DOHH2 (cell line): Measurements from ENCODE around the gene MEAF6.

Experiments
- EZH2phosphoT487 ChIP-seq: fragments of 200-600 bp; sonication (generic); IDR thresholded peaks from 2 replicates; pipeline ENCODE4 v1.6.1; 2017; ENCODE audit warnings: borderline replicate concordance, mild to moderate bottlenecking, antibody characterized with exemption, low read length, moderate library complexity, mixed read lengths
- TF ChIP-seq, protein P1 (sequence below): fragments of 200-600 bp; sonication (generic); IDR thresholded peaks from one replicate; pipeline ENCODE4 v1.5.1; 2014; ENCODE audit warnings: antibody characterized with exemption, mild to moderate bottlenecking, low read depth, low read length; ENCODE audit not compliant: poor library complexity, severe bottlenecking

DNA sequence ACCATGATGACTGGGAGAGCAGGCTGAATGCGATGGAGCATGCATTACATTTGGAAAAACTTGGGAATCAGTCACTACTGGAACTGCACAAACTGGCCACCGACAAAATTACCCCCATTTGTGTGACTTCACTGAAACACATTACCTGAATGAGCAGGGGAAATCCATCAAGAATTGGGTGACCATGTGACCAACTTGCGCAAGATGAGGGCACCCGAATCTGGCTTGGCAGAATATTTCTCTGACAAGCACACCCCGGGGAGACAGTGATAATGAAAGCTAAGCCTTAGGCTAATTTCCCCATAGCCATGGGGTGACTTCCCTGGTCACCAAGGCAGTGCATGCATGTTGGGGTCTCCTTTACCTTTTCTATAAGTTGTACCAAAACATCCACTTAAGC lies 30.5 kb upstream of the MEAF6 start:
- TF ChIP-seq, protein P1, sequence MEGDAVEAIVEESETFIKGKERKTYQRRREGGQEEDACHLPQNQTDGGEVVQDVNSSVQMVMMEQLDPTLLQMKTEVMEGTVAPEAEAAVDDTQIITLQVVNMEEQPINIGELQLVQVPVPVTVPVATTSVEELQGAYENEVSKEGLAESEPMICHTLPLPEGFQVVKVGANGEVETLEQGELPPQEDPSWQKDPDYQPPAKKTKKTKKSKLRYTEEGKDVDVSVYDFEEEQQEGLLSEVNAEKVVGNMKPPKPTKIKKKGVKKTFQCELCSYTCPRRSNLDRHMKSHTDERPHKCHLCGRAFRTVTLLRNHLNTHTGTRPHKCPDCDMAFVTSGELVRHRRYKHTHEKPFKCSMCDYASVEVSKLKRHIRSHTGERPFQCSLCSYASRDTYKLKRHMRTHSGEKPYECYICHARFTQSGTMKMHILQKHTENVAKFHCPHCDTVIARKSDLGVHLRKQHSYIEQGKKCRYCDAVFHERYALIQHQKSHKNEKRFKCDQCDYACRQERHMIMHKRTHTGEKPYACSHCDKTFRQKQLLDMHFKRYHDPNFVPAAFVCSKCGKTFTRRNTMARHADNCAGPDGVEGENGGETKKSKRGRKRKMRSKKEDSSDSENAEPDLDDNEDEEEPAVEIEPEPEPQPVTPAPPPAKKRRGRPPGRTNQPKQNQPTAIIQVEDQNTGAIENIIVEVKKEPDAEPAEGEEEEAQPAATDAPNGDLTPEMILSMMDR, result no peak
- no peak for TF ChIP-seq EZH2phosphoT487
